GM18519 (cell line): ENCODE results near the gene HSPA12A.
"Not testable (repeated sequence)": the region's sequence is repeated elsewhere in the genome, so short reads cannot be mapped to it uniquely, and the experiment has no call there.

Experiments used
- ATAC-seq: cut with Tn5 transposase; IDR thresholded peaks from one replicate; pipeline ENCODE4 v1.9.1; 2021; ENCODE audit warnings: mild to moderate bottlenecking, moderate library complexity; ENCODE audit not compliant: unreplicated experiment, low FRiP score

Gene HSPA12A

GRCh38 chr10:116720241-116720643 is 22.1 kb downstream of the HSPA12A start:
- ATAC-seq: no peak

GRCh38 chr10:116719804-116720203 is 22.6 kb downstream of the HSPA12A start:
- no peak for ATAC-seq

GRCh38 chr10:116718058-116718457 is 24.3 kb downstream of the HSPA12A start:
- ATAC-seq: no peak

- ATAC-seq: no peak
Measured at GRCh38 chr10:116716381-116716780, 26.0 kb downstream of the HSPA12A start.

- ATAC-seq: no peak
Measured at GRCh38 chr10:116715839-116716377, 26.5 kb downstream of the HSPA12A start.

GRCh38 chr10:116715341-116715740 is 27.0 kb downstream of the HSPA12A start:
- no peak for ATAC-seq

GRCh38 chr10:116713846-116714245 is 28.5 kb downstream of the HSPA12A start:
- ATAC-seq: no peak

- ATAC-seq: no peak
Measured at GRCh38 chr10:116712989-116713543, 29.3 kb downstream of the HSPA12A start.

- ATAC-seq: no peak
Measured at GRCh38 chr10:116712519-116712918, 29.8 kb downstream of the HSPA12A start.

- ATAC-seq: not testable (repeated sequence)
Measured at GRCh38 chr10:116711803-116712202, 30.6 kb downstream of the HSPA12A start.

- ATAC-seq: no peak
Measured at GRCh38 chr10:116710076-116710475, 32.3 kb downstream of the HSPA12A start.

GRCh38 chr10:116708877-116709276 is 33.5 kb downstream of the HSPA12A start:
- ATAC-seq: no peak

- no peak for ATAC-seq
Measured at GRCh38 chr10:116708391-116708821, 34.0 kb downstream of the HSPA12A start.

GRCh38 chr10:116707981-116708380 is 34.4 kb downstream of the HSPA12A start:
- ATAC-seq: no peak

GRCh38 chr10:116706281-116706680 is 36.1 kb downstream of the HSPA12A start:
- no peak for ATAC-seq

GRCh38 chr10:116705498-116705897 is 36.9 kb downstream of the HSPA12A start:
- no peak for ATAC-seq

GRCh38 chr10:116704926-116705325 is 37.4 kb downstream of the HSPA12A start:
- ATAC-seq: no peak

GRCh38 chr10:116702165-116702564 is 40.2 kb downstream of the HSPA12A start:
- ATAC-seq: no peak

- ATAC-seq: no peak
Measured at GRCh38 chr10:116699471-116700150, 42.8 kb downstream of the HSPA12A start.

- no peak for ATAC-seq
Measured at GRCh38 chr10:116699049-116699448, 43.3 kb downstream of the HSPA12A start.

- ATAC-seq: no peak
Measured at GRCh38 chr10:116698364-116698763, 44.0 kb downstream of the HSPA12A start.

- ATAC-seq: no peak
Measured at GRCh38 chr10:116697816-116698215, 44.5 kb downstream of the HSPA12A start.
